NCI-H146 treated with DMSO at 0.1 percent for 48 hours (cell line): ENCODE measurements around the gene RBM20.
"Not testable (repeated sequence)": the region's sequence is repeated elsewhere in the genome, so short reads cannot be mapped to it uniquely, and the experiment has no call there.

ENCODE experiments used
- DNase-seq: peaks from one replicate; lab custom pipeline; 2025; ENCODE audit not compliant: unreplicated experiment; lab: John Stamatoyannopoulos, UW

RBM20 gene

GRCh38 chr10:110864662-110865140, 220.6 kb downstream of the RBM20 start:
- DNase-seq = no peak

- DNase-seq = no peak
Measured at GRCh38 chr10:110865186-110865808, 221.2 kb downstream of the RBM20 start.

- no peak for DNase-seq
Measured at GRCh38 chr10:110865809-110866482, 221.8 kb downstream of the RBM20 start.

GRCh38 chr10:110867011-110867806, 223.1 kb downstream of the RBM20 start:
- DNase-seq = not testable (repeated sequence)

- DNase-seq = no peak
Measured at GRCh38 chr10:110867807-110868465, 223.8 kb downstream of the RBM20 start.

GRCh38 chr10:110868981-110869380, 224.8 kb downstream of the RBM20 start:
- DNase-seq = no peak

GRCh38 chr10:110870823-110871297, 226.7 kb downstream of the RBM20 start:
- no peak for DNase-seq

GRCh38 chr10:110871298-110872084, 227.4 kb downstream of the RBM20 start, which contains the start of gene PDCD4:
Gene PDCD4, plus strand, starts transcription at chr10:110871928. Its CDS starts 4,100 bp downstream, at chr10:110876028.
- peak; percentile 97 for DNase-seq

- peak; percentile 56 for DNase-seq
Measured at GRCh38 chr10:110872145-110872983, 228.2 kb downstream of the RBM20 start.

- DNase-seq = peak; percentile 21
Measured at GRCh38 chr10:110872984-110873923, 229.1 kb downstream of the RBM20 start.

GRCh38 chr10:110873951-110874350, 229.8 kb downstream of the RBM20 start:
- no peak for DNase-seq

GRCh38 chr10:110876000-110876399, 231.9 kb downstream of the RBM20 start:
- DNase-seq = no peak

- no peak for DNase-seq
Measured at GRCh38 chr10:110876788-110877187, 232.7 kb downstream of the RBM20 start.

- no peak for DNase-seq
Measured at GRCh38 chr10:110880012-110880411, 235.9 kb downstream of the RBM20 start.

GRCh38 chr10:110881247-110881646, 237.1 kb downstream of the RBM20 start:
- no peak for DNase-seq

- DNase-seq = no peak
Measured at GRCh38 chr10:110881905-110882304, 237.8 kb downstream of the RBM20 start.

GRCh38 chr10:110883924-110884323, 239.8 kb downstream of the RBM20 start:
- DNase-seq = no peak
